ENCODE data around the gene PCNA. TPM values are rescaled to one million over a fixed set of nuclear protein-coding genes. Genes with fewer than 3 reads are reported as not detected.
A peak's percentile ranks its signal among the peaks of the same experiment; 100 is the strongest.

Gene PCNA
- 429 and 431 TPM in 2 replicates for total RNA-seq

- H3K4me3 Mint-ChIP-seq (ENCODE audit: low read depth), result peak within 1 kb of the TSS; percentile 89
- H3K27ac Mint-ChIP-seq, result peak within 1 kb of the TSS; percentile 94
- peak; percentile 98 for DNase-seq (ENCODE audit: low spot score)
- no peaks in the 10 kb centered on the region for H3K9me3 Mint-ChIP-seq
- intact Hi-C loops (cut with micrococcal nuclease), result loop anchor here (2.0 to 10.0 kb wide), 4 partner anchors 41 to 835 kb away; partner anchors contain the start of genes MCM8 and TRMT6
- H3K36me3 Mint-ChIP-seq (ENCODE audit: low read depth), result peaks cover 44% of the 10 kb centered on the region
- H3K27me3 Mint-ChIP-seq (ENCODE audit: low read depth), result no peaks in the 10 kb centered on the region
- H3K4me1 Mint-ChIP-seq (ENCODE audit: low read depth), result peaks cover 50% of the 10 kb centered on the region
Measured at GRCh38 chr20:5119435-5120184, at the start of gene PCNA. Gene PCNA (minus strand): TSS chr20:5119958. CDS start chr20:5119798, 160 bp downstream.

- DNase-seq (ENCODE audit: low spot score), result no peak
- Mint-ChIP-seq H3K9me3 (no peaks in the 10 kb centered on the region), H3K4me1 (ENCODE audit: low read depth) (peaks cover 26% of the 10 kb centered on the region), H3K36me3 (ENCODE audit: low read depth) (peaks cover 3% of the 10 kb centered on the region), H3K27ac (peak overlapping the region; percentile 48), H3K4me3 (ENCODE audit: low read depth) (no peak overlapping the region), H3K27me3 (ENCODE audit: low read depth) (no peaks in the 10 kb centered on the region)
- intact Hi-C loops (cut with micrococcal nuclease), result no loop called here
Measured at GRCh38 chr20:5168651-5169396, 49.1 kb upstream of the PCNA start.

- no peaks in the 10 kb centered on the region for H3K27me3 Mint-ChIP-seq (ENCODE audit: low read depth)
- H3K36me3 Mint-ChIP-seq (ENCODE audit: low read depth), result peaks cover 6% of the 10 kb centered on the region
- DNase-seq (ENCODE audit: low spot score), result no peak
- no peaks in the 10 kb centered on the region for H3K9me3 Mint-ChIP-seq
- peaks cover 32% of the 10 kb centered on the region for H3K4me1 Mint-ChIP-seq (ENCODE audit: low read depth)
- no peak overlapping the region for H3K27ac Mint-ChIP-seq
- H3K4me3 Mint-ChIP-seq (ENCODE audit: low read depth), result no peak overlapping the region
- intact Hi-C loops (cut with micrococcal nuclease), result no loop called here
Measured at GRCh38 chr20:5164645-5165625, 45.2 kb upstream of the PCNA start.

GRCh38 chr20:5161536-5162164 lies 41.9 kb upstream of the PCNA start:
- Mint-ChIP-seq H3K36me3 (ENCODE audit: low read depth) (peaks cover 2% of the 10 kb centered on the region), H3K4me3 (ENCODE audit: low read depth) (no peak overlapping the region), H3K9me3 (no peaks in the 10 kb centered on the region), H3K27ac (no peak overlapping the region), H3K27me3 (ENCODE audit: low read depth) (no peaks in the 10 kb centered on the region), H3K4me1 (ENCODE audit: low read depth) (peaks cover 16% of the 10 kb centered on the region)
- intact Hi-C loops (cut with micrococcal nuclease), result no loop called here
- DNase-seq (ENCODE audit: low spot score), result no peak

GRCh38 chr20:5160882-5161281 lies 41.1 kb upstream of the PCNA start:
- Mint-ChIP-seq H3K27ac (no peak overlapping the region), H3K36me3 (ENCODE audit: low read depth) (peaks cover 2% of the 10 kb centered on the region), H3K27me3 (ENCODE audit: low read depth) (no peaks in the 10 kb centered on the region), H3K4me1 (ENCODE audit: low read depth) (peaks cover 19% of the 10 kb centered on the region), H3K4me3 (ENCODE audit: low read depth) (no peak overlapping the region), H3K9me3 (no peaks in the 10 kb centered on the region)
- intact Hi-C loops (cut with micrococcal nuclease), result no loop called here
- DNase-seq (ENCODE audit: low spot score), result no peak

GRCh38 chr20:5159928-5160327 lies 40.2 kb upstream of the PCNA start:
- Mint-ChIP-seq H3K9me3 (no peaks in the 10 kb centered on the region), H3K36me3 (ENCODE audit: low read depth) (peaks cover 2% of the 10 kb centered on the region), H3K4me1 (ENCODE audit: low read depth) (peaks cover 19% of the 10 kb centered on the region), H3K27me3 (ENCODE audit: low read depth) (no peaks in the 10 kb centered on the region), H3K27ac (no peak overlapping the region), H3K4me3 (ENCODE audit: low read depth) (no peak overlapping the region)
- DNase-seq (ENCODE audit: low spot score), result no peak
- intact Hi-C loops (cut with micrococcal nuclease), result no loop called here

- no peaks in the 10 kb centered on the region for H3K27me3 Mint-ChIP-seq (ENCODE audit: low read depth)
- no peak overlapping the region for H3K27ac Mint-ChIP-seq
Measured at GRCh38 chr20:5156675-5157448, 37.1 kb upstream of the PCNA start.

GRCh38 chr20:5155404-5155803 lies 35.6 kb upstream of the PCNA start:
- no peaks in the 10 kb centered on the region for H3K27me3 Mint-ChIP-seq (ENCODE audit: low read depth)
- intact Hi-C loops (cut with micrococcal nuclease), result no loop called here
- H3K36me3 Mint-ChIP-seq (ENCODE audit: low read depth), result peaks cover 9% of the 10 kb centered on the region
- H3K27ac Mint-ChIP-seq, result no peak overlapping the region
- no peak for DNase-seq (ENCODE audit: low spot score)
- no peaks in the 10 kb centered on the region for H3K9me3 Mint-ChIP-seq
- no peak overlapping the region for H3K4me3 Mint-ChIP-seq (ENCODE audit: low read depth)
- peaks cover 31% of the 10 kb centered on the region for H3K4me1 Mint-ChIP-seq (ENCODE audit: low read depth)

More at GRCh38 chr20:5156675-5157448, 37.1 kb upstream of the PCNA start:
- Mint-ChIP-seq H3K4me3 (ENCODE audit: low read depth) (no peak overlapping the region), H3K4me1 (ENCODE audit: low read depth) (peaks cover 33% of the 10 kb centered on the region), H3K36me3 (ENCODE audit: low read depth) (peaks cover 11% of the 10 kb centered on the region), H3K9me3 (no peaks in the 10 kb centered on the region)
- no peak for DNase-seq (ENCODE audit: low spot score)
- intact Hi-C loops (cut with micrococcal nuclease), result no loop called here

- Mint-ChIP-seq H3K36me3 (ENCODE audit: low read depth) (peaks cover 9% of the 10 kb centered on the region), H3K27ac (no peak overlapping the region), H3K27me3 (ENCODE audit: low read depth) (no peaks in the 10 kb centered on the region), H3K4me1 (ENCODE audit: low read depth) (peaks cover 31% of the 10 kb centered on the region), H3K4me3 (ENCODE audit: low read depth) (no peak overlapping the region), H3K9me3 (no peaks in the 10 kb centered on the region)
- no peak for DNase-seq (ENCODE audit: low spot score)
- intact Hi-C loops (cut with micrococcal nuclease), result no loop called here
Measured at GRCh38 chr20:5154543-5154925, 34.8 kb upstream of the PCNA start.

GRCh38 chr20:5153612-5154542 lies 34.1 kb upstream of the PCNA start:
- H3K27me3 Mint-ChIP-seq (ENCODE audit: low read depth), result no peaks in the 10 kb centered on the region
- DNase-seq (ENCODE audit: low spot score), result no peak
- peaks cover 31% of the 10 kb centered on the region for H3K4me1 Mint-ChIP-seq (ENCODE audit: low read depth)
- peak overlapping the region; percentile 13 for H3K27ac Mint-ChIP-seq
- intact Hi-C loops (cut with micrococcal nuclease), result no loop called here
- no peaks in the 10 kb centered on the region for H3K9me3 Mint-ChIP-seq
- H3K4me3 Mint-ChIP-seq (ENCODE audit: low read depth), result no peak overlapping the region
- H3K36me3 Mint-ChIP-seq (ENCODE audit: low read depth), result peaks cover 9% of the 10 kb centered on the region

- peaks cover 9% of the 10 kb centered on the region for H3K36me3 Mint-ChIP-seq (ENCODE audit: low read depth)
- peaks cover 32% of the 10 kb centered on the region for H3K4me1 Mint-ChIP-seq (ENCODE audit: low read depth)
- H3K9me3 Mint-ChIP-seq, result no peaks in the 10 kb centered on the region
- intact Hi-C loops (cut with micrococcal nuclease), result no loop called here
- no peaks in the 10 kb centered on the region for H3K27me3 Mint-ChIP-seq (ENCODE audit: low read depth)
- H3K4me3 Mint-ChIP-seq (ENCODE audit: low read depth), result no peak overlapping the region
- no peak overlapping the region for H3K27ac Mint-ChIP-seq
- DNase-seq (ENCODE audit: low spot score), result no peak
Measured at GRCh38 chr20:5153152-5153467, 33.4 kb upstream of the PCNA start.

Data from activated T-helper 2 cell treated with anti-CD3 and anti-CD28 coated beads, Interferon-gamma antibody, Interleukin-2, Interleukin-4, amounts not matched to agents 10 μg/mL and 5 μg/mL and 100 μg/mL, durations not matched to agents 14 hours and 24 hours and 36 hours (primary cell).